HG03469 (cell line): ENCODE results near the gene NDUFS6.
"Not testable (repeated sequence)": the region's sequence is repeated elsewhere in the genome, so short reads cannot be mapped to it uniquely, and the experiment has no call there.

Experiments used
- ATAC-seq: cut with Tn5 transposase; IDR thresholded peaks from one replicate; pipeline ENCODE4 v1.9.1; 2021; ENCODE audit warnings: mild to moderate bottlenecking, moderate library complexity, moderate number of reproducible peaks; ENCODE audit not compliant: unreplicated experiment

Gene NDUFS6

GRCh38 chr5:1831257-1831656, 30.1 kb downstream of the NDUFS6 start:
- ATAC-seq: no peak

- no peak for ATAC-seq
Measured at GRCh38 chr5:1831677-1832313, 30.6 kb downstream of the NDUFS6 start.

DNA sequence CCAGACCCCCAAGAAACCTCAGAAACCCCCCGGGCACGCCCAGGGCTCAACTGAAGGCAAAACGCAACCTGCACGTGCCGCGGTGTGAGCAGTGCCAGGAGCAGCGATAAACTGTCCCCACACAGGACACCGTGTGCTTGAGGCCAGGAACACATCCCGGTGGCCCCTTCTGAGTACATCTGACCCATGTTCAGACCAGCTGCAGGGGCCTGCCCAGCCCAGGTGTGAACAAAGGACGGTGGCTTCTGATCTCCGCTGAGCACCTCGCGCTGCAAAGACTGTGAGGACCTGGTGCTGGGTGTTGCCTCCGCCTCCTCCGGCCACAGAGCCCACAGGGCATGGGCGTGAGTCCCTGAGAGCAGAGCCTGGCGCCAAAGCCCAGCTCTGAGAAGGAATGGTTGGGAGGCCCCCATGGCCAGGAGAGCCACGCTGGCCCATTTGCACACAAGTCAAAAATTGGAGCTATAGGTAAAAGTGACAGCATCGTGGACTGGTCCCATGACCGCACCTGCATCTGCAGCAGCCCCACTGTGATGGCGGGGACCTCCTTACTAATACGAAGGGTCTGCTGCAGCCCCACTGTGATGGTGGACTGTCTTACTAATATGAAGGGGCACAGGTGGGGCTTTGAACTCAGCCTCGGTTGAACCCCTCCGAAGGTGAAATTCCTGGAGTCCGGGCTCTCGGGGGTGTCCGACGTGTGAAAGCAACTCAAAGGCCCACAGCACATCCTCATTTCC, 31.5 kb downstream of the NDUFS6 start:
- no peak for ATAC-seq

DNA sequence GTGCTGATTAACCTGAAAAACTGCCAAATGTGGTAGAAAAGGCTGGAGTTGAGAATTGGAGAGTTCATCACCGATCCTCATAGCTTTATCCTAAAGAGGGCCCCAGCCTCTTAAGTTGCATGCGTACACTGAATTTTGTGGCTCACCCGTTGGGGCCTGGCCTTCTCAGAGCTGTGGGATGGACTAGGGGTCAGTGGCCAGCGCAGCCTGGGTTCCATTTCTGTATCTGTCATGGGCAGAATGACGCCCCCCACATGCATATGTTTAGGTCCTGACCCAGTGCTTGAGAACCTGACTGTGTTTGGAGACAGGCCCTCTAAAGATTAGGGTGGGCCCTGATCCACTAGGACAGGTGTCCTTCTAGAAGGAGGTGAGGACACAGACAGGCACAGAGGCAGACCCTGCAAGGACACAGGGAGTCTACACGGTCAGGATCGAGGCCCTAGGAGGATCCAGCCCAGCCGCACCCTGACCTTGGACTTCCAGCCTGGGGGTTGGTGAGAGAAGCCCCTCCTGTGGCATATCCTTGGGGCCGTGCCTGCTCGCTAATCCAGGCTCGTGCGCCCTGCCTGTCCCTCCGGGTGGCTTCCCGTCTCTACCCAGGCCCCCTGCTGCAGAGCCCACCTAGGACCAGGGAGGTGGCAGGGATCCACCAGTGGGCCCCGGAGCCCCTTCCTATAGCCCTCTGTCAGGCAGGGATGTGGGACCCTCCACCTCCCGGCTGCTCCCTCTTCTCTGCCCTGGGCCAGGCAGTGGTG, 32.2 kb downstream of the NDUFS6 start:
- ATAC-seq: no peak

GRCh38 chr5:1834022-1834551, 32.9 kb downstream of the NDUFS6 start:
- ATAC-seq: no peak

- no peak for ATAC-seq
Measured at GRCh38 chr5:1834721-1835429, 33.7 kb downstream of the NDUFS6 start.

DNA sequence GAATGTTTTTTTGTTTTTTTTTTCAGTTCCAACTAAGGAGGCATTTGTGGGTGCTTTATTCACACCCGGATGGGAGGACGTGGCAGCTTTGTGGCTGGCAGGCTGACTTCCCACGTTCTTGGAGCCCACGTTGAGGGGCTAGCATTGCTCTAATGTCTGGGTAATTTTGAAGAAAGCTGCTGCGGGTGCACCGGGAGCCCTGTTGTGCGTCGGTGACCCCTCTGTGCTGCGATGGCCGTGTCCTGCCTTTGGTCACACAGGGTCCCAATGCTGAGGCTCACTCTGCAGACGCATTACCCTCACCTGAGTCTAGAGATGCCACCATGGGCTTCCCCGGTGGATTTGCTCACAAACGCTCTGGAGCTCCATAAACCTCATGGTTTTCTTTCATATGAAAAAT, 34.2 kb downstream of the NDUFS6 start:
- ATAC-seq: no peak

- ATAC-seq: no peak
Measured at GRCh38 chr5:1836176-1836890, 35.1 kb downstream of the NDUFS6 start.

- no peak for ATAC-seq
Measured at GRCh38 chr5:1836891-1837880, 36.0 kb downstream of the NDUFS6 start.

DNA sequence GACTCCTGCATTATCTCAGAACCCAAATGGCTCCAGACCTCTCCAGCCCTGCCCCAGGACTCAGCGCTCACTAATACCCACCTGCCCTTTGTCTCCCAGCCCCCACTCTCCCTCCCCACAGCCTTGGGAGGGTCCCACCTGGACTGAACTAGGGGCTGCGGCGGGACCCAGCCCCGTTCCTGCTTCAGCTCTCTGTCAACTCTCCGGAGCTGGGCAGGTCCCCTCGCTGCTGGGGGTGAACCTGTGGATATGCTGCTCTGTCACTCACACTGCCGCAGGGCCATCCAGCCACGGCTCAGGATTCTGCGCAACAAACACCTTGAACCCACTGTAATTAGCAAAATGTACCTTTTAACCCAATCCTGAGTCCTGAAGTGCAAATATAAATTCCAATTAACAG, 36.8 kb downstream of the NDUFS6 start:
- no peak for ATAC-seq

- ATAC-seq: no peak
Measured at GRCh38 chr5:1840071-1840547, 38.9 kb downstream of the NDUFS6 start.

- ATAC-seq: no peak
Measured at GRCh38 chr5:1840741-1841521, 39.7 kb downstream of the NDUFS6 start.

GRCh38 chr5:1842004-1842819, 41.0 kb downstream of the NDUFS6 start:
- ATAC-seq: no peak

GRCh38 chr5:1843761-1844160, 42.6 kb downstream of the NDUFS6 start:
- not testable (repeated sequence) for ATAC-seq

DNA sequence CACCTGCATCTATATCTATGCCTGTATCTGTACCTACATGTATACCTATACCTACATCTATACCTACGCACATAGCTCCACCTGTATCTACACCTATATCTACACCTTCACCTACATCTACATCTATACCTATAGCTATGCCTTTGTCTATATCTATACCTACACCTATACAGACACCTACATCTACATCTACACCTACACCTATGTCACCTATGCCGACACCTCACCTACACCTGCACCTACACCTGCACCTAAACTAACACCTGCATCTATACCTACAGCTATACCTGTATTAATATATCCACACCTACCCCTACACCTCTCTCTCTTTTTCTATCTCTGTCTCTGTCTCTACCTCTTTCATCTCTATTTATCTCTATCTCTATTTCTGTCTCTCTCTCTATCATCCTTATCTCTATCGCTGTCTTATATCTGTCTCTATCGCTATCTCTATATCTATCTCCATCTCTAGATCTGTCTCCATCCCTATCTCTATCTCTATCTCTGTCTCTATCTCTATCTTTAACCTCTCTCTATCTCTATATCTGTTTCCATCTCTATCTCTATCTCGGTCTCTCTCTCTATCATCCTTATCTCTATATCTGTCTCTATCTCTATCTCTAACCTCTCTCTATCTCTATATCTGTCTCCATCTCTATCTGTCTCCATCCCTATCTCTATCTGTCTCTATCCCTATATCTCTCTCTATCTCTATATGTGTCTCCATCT, 43.7 kb downstream of the NDUFS6 start:
- no peak for ATAC-seq

DNA sequence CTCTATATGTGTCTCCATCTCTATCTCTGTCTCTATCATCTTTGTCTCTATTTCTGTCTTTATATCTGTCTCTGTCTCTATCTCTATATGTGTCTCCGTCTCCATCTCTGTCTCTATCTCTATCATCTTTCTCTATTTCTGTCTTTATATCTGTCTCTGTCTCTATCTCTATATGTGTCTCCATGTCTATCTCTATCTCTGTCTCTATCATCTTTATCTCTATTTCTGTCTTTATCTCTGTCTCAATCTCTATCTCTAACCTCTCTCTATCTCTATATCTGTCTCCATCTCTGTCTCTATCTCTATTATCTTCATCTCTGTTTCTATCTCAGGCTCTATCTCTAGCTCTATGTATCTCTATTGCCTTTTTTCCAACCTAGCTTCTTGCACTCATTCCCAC, 44.5 kb downstream of the NDUFS6 start:
- ATAC-seq: no peak

- ATAC-seq: no peak
Measured at GRCh38 chr5:1846583-1846982, 45.4 kb downstream of the NDUFS6 start.
